GM19324 (cell line): ENCODE data around the gene SH3BP1.

Source experiments
- ATAC-seq: cut with Tn5 transposase; IDR thresholded peaks from one replicate; pipeline ENCODE4 v1.9.1; 2021; ENCODE audit warnings: mild to moderate bottlenecking, moderate library complexity; ENCODE audit not compliant: unreplicated experiment, low FRiP score

The SH3BP1 gene

GRCh38 chr22:37611207-37611606, 28.3 kb upstream of the SH3BP1 start:
- no peak for ATAC-seq

GRCh38 chr22:37616201-37617083, 23.0 kb upstream of the SH3BP1 start:
- no peak for ATAC-seq

DNA sequence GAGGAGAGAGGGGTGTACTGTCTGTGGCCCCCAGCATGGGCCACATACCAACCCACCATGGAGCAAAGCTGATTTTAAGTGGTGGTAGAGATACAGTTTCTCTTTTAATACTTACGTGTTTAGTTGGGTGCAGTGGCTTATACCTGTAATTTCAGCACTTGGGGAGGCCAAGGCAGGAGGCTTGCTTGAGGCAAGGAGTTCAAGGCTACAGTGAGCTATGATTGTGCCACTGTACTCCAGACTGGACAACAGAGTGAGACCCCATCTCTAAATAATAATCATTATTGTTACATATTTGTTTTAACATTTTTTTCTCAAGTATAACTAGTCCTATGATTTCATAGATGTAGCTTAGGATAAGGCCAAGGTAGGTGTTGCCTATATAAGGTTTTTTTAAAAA, 22.0 kb upstream of the SH3BP1 start:
- ATAC-seq: no peak

GRCh38 chr22:37618072-37618656, 21.3 kb upstream of the SH3BP1 start:
- no peak for ATAC-seq

DNA sequence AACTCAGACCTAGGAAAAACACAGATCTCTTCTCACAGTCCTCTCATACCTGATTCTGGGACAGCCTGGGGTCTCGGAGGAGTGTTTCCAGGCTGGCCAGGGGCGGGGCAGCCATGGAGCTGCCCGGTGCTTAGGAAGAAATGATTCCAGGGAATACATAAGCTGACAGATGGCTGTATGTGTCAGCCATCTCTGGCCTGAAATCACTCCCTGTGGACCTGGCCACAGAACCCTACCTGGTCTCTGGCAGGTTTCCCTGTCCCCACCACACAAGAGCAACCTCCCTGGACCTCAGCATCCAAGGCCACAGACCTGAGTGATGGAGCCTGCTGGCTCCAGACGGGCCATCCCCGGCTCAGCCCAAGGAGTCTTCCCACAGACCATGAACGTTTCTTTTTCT, 20.8 kb upstream of the SH3BP1 start:
- no peak for ATAC-seq

GRCh38 chr22:37619991-37620390, 19.5 kb upstream of the SH3BP1 start:
- no peak for ATAC-seq

GRCh38 chr22:37621352-37621860, 18.1 kb upstream of the SH3BP1 start:
- ATAC-seq: no peak

DNA sequence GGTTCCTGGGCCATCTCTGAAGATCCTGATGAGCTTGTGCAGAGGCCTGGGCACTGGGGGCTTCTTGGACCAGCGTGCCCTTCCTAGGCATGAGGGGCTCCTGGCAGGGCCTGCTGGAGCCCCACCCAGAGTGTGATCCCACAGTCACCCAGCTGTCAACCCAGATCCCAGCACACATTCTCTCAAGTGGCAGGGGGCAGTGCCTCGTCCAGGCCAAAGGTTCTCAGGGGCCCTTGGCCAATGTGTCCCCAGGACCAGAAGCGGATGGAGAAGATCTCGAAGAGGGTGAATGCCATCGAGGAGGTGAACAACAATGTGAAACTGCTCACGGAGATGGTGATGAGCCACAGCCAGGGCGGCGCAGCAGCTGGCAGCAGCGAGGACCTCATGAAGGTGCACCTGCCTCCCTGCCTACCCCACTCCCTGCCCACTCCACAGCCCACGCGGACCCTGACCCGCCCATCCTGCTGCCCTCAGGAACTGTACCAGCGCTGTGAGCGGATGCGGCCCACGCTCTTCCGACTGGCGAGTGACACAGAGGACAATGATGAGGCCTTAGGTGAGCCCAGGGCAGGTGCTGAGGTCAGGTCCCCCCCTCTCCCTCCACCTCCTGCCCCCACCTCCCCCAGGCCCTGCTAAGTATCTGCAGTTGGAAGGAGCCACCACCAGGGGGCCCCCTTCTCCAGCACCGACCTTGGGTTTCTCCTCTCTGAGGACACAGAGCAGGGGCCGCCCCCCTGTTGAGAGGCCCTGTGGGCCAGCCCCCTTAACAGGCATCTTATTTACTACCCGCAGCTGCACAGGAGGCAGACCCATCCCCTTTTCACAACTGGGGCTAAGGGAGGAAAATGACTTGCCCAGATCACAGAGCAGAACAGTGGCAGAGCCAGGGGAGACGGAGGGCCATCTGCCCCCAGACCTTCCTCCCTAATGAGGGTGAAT, 16.1 kb upstream of the SH3BP1 start:
- no peak for ATAC-seq

DNA sequence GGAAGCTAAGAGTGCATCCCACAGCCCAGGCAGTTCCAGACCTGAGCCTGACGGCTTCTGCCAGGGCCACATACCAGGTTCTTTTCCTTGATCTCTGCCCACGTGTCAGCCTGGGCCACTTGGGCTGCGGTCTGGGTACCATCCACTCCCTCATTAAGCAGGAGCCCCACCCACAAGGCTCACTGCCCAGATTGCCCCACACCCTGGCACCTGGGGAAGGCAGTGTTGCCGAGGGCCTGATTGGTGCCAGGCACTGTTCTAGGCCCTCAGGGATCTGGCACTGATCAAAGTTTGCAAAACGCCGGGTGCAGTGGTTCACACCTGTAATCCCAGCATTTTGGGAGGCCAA, 15.5 kb upstream of the SH3BP1 start:
- no peak for ATAC-seq

DNA sequence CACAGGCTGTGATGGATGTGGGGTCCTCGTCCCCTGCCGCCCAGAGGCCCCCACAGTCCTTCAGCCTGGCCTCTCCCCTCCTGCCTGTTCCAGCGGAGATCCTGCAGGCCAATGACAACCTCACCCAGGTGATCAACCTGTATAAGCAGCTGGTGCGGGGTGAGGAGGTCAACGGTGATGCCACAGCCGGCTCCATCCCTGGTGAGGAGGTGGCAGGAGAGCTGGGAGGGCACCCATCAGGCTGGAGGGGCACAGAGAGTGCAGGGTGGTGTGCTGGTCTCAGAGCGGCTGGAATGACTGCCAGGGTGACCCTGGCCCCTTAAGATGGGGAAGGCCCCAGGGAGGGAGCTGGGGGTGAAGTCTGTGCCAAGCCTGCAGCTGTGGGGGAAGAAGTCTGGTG, 14.6 kb upstream of the SH3BP1 start:
- ATAC-seq: no peak

DNA sequence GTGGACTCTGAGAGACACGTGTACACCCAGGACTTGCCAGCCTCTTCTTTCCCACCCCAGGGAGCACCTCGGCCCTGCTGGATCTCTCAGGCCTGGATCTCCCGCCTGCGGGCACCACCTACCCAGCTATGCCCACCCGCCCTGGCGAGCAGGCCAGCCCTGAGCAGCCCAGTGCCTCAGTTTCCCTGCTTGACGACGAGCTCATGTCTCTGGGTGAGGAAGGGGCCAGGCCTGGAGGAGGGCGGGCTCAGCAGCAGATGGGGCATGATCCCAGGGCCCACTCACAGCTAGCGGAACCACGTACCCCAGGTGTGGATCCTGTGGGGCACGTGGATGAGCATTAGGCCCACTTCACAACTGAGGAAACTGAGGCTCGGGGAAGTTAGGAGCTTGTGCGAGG, 13.7 kb upstream of the SH3BP1 start:
- ATAC-seq: no peak

- no peak for ATAC-seq
These were observed 13.3 kb upstream of the SH3BP1 start for GRCh38 chr22:37626144-37626543.

DNA sequence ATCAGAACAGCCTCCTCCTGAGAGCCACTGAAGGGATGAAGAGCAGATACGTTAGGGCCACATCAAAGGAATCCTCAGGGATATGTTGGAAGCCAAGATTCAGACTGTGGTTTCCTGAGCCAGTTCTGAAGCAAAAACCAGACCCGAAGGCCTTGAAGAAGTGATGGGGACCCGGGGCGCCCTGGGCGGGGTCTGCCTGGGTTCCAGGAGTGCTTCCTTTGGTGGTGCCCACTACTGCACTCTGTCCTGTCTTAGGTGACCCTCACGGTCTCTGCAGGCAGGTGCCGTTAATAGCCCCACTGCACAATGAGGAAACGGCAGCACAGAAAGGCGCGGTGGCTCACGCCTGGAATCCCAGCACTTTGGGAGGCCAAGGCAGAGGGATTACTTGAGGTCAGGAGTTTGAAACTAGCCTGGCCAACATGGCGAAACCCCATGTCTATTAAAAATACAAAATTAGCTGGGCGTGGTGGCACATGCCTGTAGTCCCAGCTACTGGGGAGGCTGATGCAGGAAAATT, 12.9 kb upstream of the SH3BP1 start:
- ATAC-seq: no peak

- no peak for ATAC-seq
These were observed 12.3 kb upstream of the SH3BP1 start for GRCh38 chr22:37627121-37627520.

- ATAC-seq: no peak
These were observed 11.9 kb upstream of the SH3BP1 start for GRCh38 chr22:37627545-37627944.

GRCh38 chr22:37628830-37629229, 10.6 kb upstream of the SH3BP1 start:
- no peak for ATAC-seq

GRCh38 chr22:37629928-37630327, 9.5 kb upstream of the SH3BP1 start:
- no peak for ATAC-seq

DNA sequence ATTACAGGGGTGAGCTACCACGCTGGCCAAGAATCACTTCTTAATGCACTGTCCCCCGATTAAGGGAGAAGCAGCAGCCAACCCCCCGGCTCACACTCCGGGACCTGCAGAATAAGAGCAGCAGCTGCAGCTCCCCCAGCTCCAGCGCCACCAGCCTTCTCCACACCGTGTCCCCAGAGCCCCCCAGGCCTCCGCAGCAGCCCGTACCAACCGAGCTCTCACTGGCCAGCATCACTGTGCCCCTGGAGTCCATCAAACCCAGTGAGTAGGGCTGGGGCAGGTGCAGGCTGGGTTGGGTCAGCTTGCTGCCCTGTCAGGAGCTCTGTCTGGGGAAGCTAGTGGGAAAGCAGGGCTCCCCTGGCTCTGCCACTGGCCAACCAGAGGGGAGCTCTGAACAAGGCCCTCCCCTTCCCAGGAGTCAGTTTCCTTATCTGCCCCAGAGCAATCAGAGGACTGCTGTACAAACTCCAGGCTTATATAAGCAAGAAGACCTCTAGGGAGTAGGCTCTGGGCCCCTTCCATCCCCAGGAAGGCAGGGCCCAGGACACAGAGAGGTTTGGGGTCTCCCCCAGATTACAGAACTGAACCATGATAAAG, 8.5 kb upstream of the SH3BP1 start:
- ATAC-seq: no peak

DNA sequence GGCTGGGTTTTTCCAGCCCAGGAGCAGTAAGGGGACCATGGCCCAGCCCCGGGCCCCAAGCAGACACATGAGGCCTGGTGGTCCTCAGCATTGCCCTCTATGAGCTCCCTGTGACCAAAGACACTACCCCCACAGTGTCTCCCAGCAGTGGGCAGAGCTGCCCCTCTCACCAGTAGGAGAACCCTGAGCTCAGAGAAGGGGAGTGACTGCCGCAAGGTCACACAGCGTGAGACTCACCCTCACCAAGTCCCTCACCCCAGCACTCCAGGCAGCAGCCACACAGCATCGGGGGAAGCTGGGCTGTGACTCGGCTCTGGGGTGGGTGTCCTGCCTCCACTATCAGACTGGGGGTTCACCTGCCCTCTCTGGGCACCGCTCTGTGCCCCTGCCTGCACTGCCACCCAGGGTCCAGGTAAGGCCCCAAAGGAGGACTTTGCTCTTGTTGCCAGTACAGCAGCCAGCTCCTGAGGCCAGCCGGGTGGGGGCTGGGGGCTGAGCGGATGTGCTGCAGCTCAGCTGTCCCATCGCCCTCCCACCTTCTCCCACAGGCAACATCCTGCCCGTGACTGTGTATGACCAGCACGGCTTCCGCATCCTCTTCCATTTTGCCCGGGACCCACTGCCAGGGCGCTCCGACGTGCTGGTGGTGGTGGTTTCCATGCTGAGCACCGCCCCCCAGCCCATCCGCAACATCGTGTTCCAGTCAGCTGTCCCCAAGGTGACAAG, 7.9 kb upstream of the SH3BP1 start:
- no peak for ATAC-seq
